DOHH2 (cell line): ENCODE measurements around the gene PRDM1.

Source experiments
- H3F3A ChIP-seq: fragments of 200-600 bp; sonication (generic), shearing (Covaris generic); 2 replicates; pipeline ENCODE4 v1.6.0; 2016; ENCODE audit warnings: antibody characterized with exemption, mild to moderate bottlenecking; ENCODE audit not compliant: control insufficient read depth, insufficient read depth
- H3K27ac ChIP-seq: fragments of 200-600 bp; sonication (generic); 2 replicates; pipeline ENCODE4 v1.5.1; 2014; ENCODE audit warnings: low read depth, mild to moderate bottlenecking, low read length, moderate library complexity
- H3K27me3 ChIP-seq: fragments of 200-600 bp; sonication (generic); 2 replicates; pipeline ENCODE4 v1.6.1; 2014; ENCODE audit warnings: mild to moderate bottlenecking, low read length, mixed read lengths; ENCODE audit not compliant: control insufficient read depth
- H3K36me3 ChIP-seq: fragments of 200-600 bp; sonication (generic); 2 replicates; pipeline ENCODE4 v1.6.1; 2014; ENCODE audit warnings: mild to moderate bottlenecking, low read length, moderate library complexity, mixed read lengths; ENCODE audit not compliant: control insufficient read depth
- H3K4me1 ChIP-seq: fragments of 200-600 bp; sonication (generic); 2 replicates; pipeline ENCODE4 v1.6.1; 2014; ENCODE audit warnings: mild to moderate bottlenecking, low read length, mixed read lengths; ENCODE audit not compliant: control insufficient read depth
- H3K4me2 ChIP-seq: fragments of 200-600 bp; sonication (generic); 2 replicates; pipeline ENCODE4 v1.6.0; 2014; ENCODE audit warnings: mild to moderate bottlenecking, low read length, moderate library complexity
- H3K4me3 ChIP-seq: fragments of 200-600 bp; sonication (generic); 2 replicates; pipeline ENCODE4 v1.5.1; 2014; ENCODE audit warnings: mild to moderate bottlenecking, low read length, mixed read lengths
- H3K79me2 ChIP-seq: fragments of 200-600 bp; sonication (generic); 2 replicates; pipeline ENCODE4 v1.6.1; 2014; ENCODE audit warnings: mild to moderate bottlenecking, low read length, mixed read lengths; ENCODE audit not compliant: control insufficient read depth
- H3K9me2 ChIP-seq: fragments of 200-600 bp; sonication (generic); replicated peaks from 2 replicates; pipeline ENCODE4 v1.6.1; 2014; ENCODE audit warnings: mild to moderate bottlenecking, low read length, mixed read lengths; ENCODE audit not compliant: control insufficient read depth
- H3K9me3 ChIP-seq: fragments of 200-600 bp; sonication (generic); 2 replicates; pipeline ENCODE4 v1.6.1; 2014; ENCODE audit warnings: antibody characterized with exemption, low read length, mixed read lengths; ENCODE audit not compliant: control insufficient read depth, insufficient read depth
- H4K20me1 ChIP-seq: fragments of 200-600 bp; sonication (generic); 2 replicates; pipeline ENCODE4 v1.6.0; 2014; ENCODE audit warnings: low read depth, mild to moderate bottlenecking, antibody characterized with exemption, low read length, moderate library complexity; ENCODE audit not compliant: control insufficient read depth, insufficient read depth
- CTCF ChIP-seq: fragments of 200-600 bp; sonication (generic); IDR thresholded peaks from one replicate; pipeline ENCODE4 v1.5.1; 2014; ENCODE audit warnings: antibody characterized with exemption, mild to moderate bottlenecking, low read depth, low read length; ENCODE audit not compliant: poor library complexity, severe bottlenecking
- EZH2phosphoT487 ChIP-seq: fragments of 200-600 bp; sonication (generic); IDR thresholded peaks from 2 replicates; pipeline ENCODE4 v1.6.1; 2017; ENCODE audit warnings: borderline replicate concordance, mild to moderate bottlenecking, antibody characterized with exemption, low read length, moderate library complexity, mixed read lengths

Gene PRDM1

GRCh38 chr6:106060167-106060566 is 26.0 kb upstream of the PRDM1 start:
- no peaks in the 10 kb centered on the region for H4K20me1 ChIP-seq
- 0 out of 2 replicates have a peak, but pooled peaks cover 2% of the 10 kb centered on the region for H3K27me3 ChIP-seq
- H3K4me1 ChIP-seq: no peaks in the 10 kb centered on the region

DNA sequence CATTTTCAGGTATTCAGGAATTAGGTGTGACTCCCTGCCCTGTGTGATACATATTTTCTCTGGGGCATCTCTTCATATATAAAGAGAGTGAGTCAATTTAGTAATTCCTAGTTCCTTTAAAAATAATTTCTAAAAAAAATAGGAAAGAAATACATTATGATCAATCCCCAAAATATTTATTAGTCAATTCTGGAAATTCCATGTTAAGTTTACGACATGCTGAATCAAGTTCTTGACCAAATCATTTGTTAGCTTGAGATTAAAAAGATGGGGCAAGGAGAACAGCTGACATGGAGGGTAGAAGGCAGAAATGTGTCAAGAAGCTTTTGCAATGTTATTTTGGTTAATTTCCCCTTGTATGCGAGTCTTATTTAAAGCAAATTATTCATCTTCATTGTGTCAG is 22.7 kb upstream of the PRDM1 start:
- H3K4me3 ChIP-seq: no peak overlapping the region
- H3K4me2 ChIP-seq: no peak overlapping the region
- TF ChIP-seq EZH2phosphoT487 (no peak), CTCF (no peak)
- no peaks in the 10 kb centered on the region for H4K20me1 ChIP-seq
- no peaks in the 10 kb centered on the region for H3K9me3 ChIP-seq
- H3K79me2 ChIP-seq: no peaks in the 10 kb centered on the region
- no peaks in the 10 kb centered on the region for H3F3A ChIP-seq
- 0 out of 2 replicates have a peak, but pooled peaks cover 2% of the 10 kb centered on the region for H3K27me3 ChIP-seq
- H3K36me3 ChIP-seq: no peaks in the 10 kb centered on the region
- no peak overlapping the region for H3K27ac ChIP-seq
- no peaks in the 10 kb centered on the region for H3K9me2 ChIP-seq
- no peaks in the 10 kb centered on the region for H3K4me1 ChIP-seq

More at GRCh38 chr6:106060167-106060566, 26.0 kb upstream of the PRDM1 start:
- Histone ChIP-seq H3K9me2 (no peaks in the 10 kb centered on the region), H3K4me3 (no peak overlapping the region), H3F3A (no peaks in the 10 kb centered on the region), H3K9me3 (no peaks in the 10 kb centered on the region), H3K27ac (no peak overlapping the region), H3K36me3 (no peaks in the 10 kb centered on the region), H3K79me2 (no peaks in the 10 kb centered on the region), H3K4me2 (no peak overlapping the region)
- TF ChIP-seq CTCF (no peak), EZH2phosphoT487 (no peak)

DNA sequence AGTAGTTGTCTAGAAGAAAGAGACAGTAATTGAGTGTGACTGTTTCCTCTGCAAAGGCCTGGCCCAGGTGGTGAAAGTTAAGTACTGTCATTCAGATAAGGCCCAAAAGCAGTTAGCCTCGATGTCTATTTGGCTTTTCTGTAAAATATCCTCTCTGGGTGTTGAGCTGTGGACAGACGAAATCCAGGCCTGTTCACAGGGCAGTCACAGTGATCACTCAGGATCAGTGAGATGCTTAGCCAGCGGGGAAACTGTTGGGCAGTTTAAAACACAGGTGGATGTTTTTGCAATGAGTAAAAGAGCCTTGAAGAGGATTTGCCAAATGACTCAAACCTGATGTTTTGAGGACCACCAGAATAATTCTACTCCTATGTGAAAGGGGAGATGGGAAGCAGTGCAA is 22.0 kb upstream of the PRDM1 start:
- H3K9me3 ChIP-seq: no peaks in the 10 kb centered on the region
- no peaks in the 10 kb centered on the region for H3K4me1 ChIP-seq
- no peaks in the 10 kb centered on the region for H3F3A ChIP-seq
- H3K4me3 ChIP-seq: no peak overlapping the region
- no peaks in the 10 kb centered on the region for H3K9me2 ChIP-seq
- 0 out of 2 replicates have a peak, but pooled peaks cover 2% of the 10 kb centered on the region for H3K27me3 ChIP-seq
- no peak overlapping the region for H3K27ac ChIP-seq
- no peaks in the 10 kb centered on the region for H4K20me1 ChIP-seq
- H3K4me2 ChIP-seq: no peak overlapping the region
- no peaks in the 10 kb centered on the region for H3K79me2 ChIP-seq
- H3K36me3 ChIP-seq: no peaks in the 10 kb centered on the region
- TF ChIP-seq CTCF (no peak), EZH2phosphoT487 (no peak)
